Measurements from ENCODE around the gene RPL6.
"Not testable (repeated sequence)": the region's sequence is repeated elsewhere in the genome, so short reads cannot be mapped to it uniquely, and the experiment has no call there.

The RPL6 gene

GRCh38 chr12:112419297-112420133 lies 10.1 kb upstream of the RPL6 start:
- in situ Hi-C loops (cut with MboI; ENCODE audit: low sequenced_read_pairs), result no loop called here

GRCh38 chr12:112418608-112419296 lies 9.3 kb upstream of the RPL6 start, which contains the start of gene PTPN11:
TSS of gene PTPN11 (plus strand) at chr12:112418947. CDS start at chr12:112419112, 165 bp downstream.
- in situ Hi-C loops (cut with MboI; ENCODE audit: low sequenced_read_pairs), result no loop called here

GRCh38 chr12:112418273-112418607 lies 8.8 kb upstream of the RPL6 start:
- in situ Hi-C loops (cut with MboI; ENCODE audit: low sequenced_read_pairs), result no loop called here

- in situ Hi-C loops (cut with MboI; ENCODE audit: low sequenced_read_pairs), result not testable (repeated sequence)
Measured at GRCh38 chr12:112415457-112415856, 6.1 kb upstream of the RPL6 start.

GRCh38 chr12:112413855-112414625 lies 4.6 kb upstream of the RPL6 start:
- in situ Hi-C loops (cut with MboI; ENCODE audit: low sequenced_read_pairs), result no loop called here

- in situ Hi-C loops (cut with MboI; ENCODE audit: low sequenced_read_pairs), result no loop called here
Measured at GRCh38 chr12:112409906-112410244, 470 bp upstream of the RPL6 start.

GRCh38 chr12:112408621-112409020 lies 784 bp downstream of the RPL6 start:
- in situ Hi-C loops (cut with MboI; ENCODE audit: low sequenced_read_pairs), result no loop called here

- in situ Hi-C loops (cut with MboI; ENCODE audit: low sequenced_read_pairs), result not testable (repeated sequence)
Measured at GRCh38 chr12:112407683-112408082, 1.7 kb downstream of the RPL6 start.

GRCh38 chr12:112406519-112407488 lies 2.6 kb downstream of the RPL6 start:
- in situ Hi-C loops (cut with MboI; ENCODE audit: low sequenced_read_pairs), result no loop called here

GRCh38 chr12:112401903-112402498 lies 7.4 kb downstream of the RPL6 start:
- in situ Hi-C loops (cut with MboI; ENCODE audit: low sequenced_read_pairs), result no loop called here

- in situ Hi-C loops (cut with MboI; ENCODE audit: low sequenced_read_pairs), result no loop called here
Measured at GRCh38 chr12:112401054-112401453, 8.4 kb downstream of the RPL6 start.

GRCh38 chr12:112393328-112393727 lies 16.1 kb downstream of the RPL6 start:
- in situ Hi-C loops (cut with MboI; ENCODE audit: low sequenced_read_pairs), result no loop called here

- in situ Hi-C loops (cut with MboI; ENCODE audit: low sequenced_read_pairs), result not testable (repeated sequence)
Measured at GRCh38 chr12:112389922-112390654, 19.3 kb downstream of the RPL6 start.

GRCh38 chr12:112389228-112389627 lies 20.2 kb downstream of the RPL6 start:
- in situ Hi-C loops (cut with MboI; ENCODE audit: low sequenced_read_pairs), result no loop called here

GRCh38 chr12:112386726-112387125 lies 22.7 kb downstream of the RPL6 start:
- in situ Hi-C loops (cut with MboI; ENCODE audit: low sequenced_read_pairs), result no loop called here

- in situ Hi-C loops (cut with MboI; ENCODE audit: low sequenced_read_pairs), result no loop called here
Measured at GRCh38 chr12:112382866-112383265, 26.5 kb downstream of the RPL6 start.

GRCh38 chr12:112381883-112382796 lies 27.3 kb downstream of the RPL6 start, which contains the start of gene HECTD4:
TSS of gene HECTD4 (minus strand) at chr12:112382431. CDS start at chr12:112382128, 303 bp downstream.
- in situ Hi-C loops (cut with MboI; ENCODE audit: low sequenced_read_pairs), result no loop called here

- in situ Hi-C loops (cut with MboI; ENCODE audit: low sequenced_read_pairs), result no loop called here
Measured at GRCh38 chr12:112381406-112381882, 28.0 kb downstream of the RPL6 start.
